T-helper 1 cell treated with Interleukin-12 subunit alpha and Interleukin-12 subunit beta and Interleukin-4 antibody, amounts not matched to agents 30 μg/mL and 1 μg/mL, for 36 hours (primary cell): ENCODE data around the gene PANK4.
"Not testable (repeated sequence)": the region's sequence is repeated elsewhere in the genome, so short reads cannot be mapped to it uniquely, and the experiment has no call there.

Experiments used
- H3K27ac Mint-ChIP-seq: one replicate; pipeline ENCODE4 v1.8.0; 2021; ENCODE audit warnings: mild to moderate bottlenecking, mixed read lengths
- H3K27me3 Mint-ChIP-seq: one replicate; pipeline ENCODE4 v1.8.0; 2021; ENCODE audit warnings: low read depth, mixed read lengths
- H3K36me3 Mint-ChIP-seq: one replicate; pipeline ENCODE4 v1.8.0; 2021; ENCODE audit warnings: low read depth, mixed read lengths
- H3K4me1 Mint-ChIP-seq: one replicate; pipeline ENCODE4 v1.8.0; 2021; ENCODE audit warnings: low read depth, mixed read lengths
- H3K4me3 Mint-ChIP-seq: one replicate; pipeline ENCODE4 v1.8.0; 2021; ENCODE audit warnings: mild to moderate bottlenecking, moderate library complexity, mixed read lengths
- H3K9me3 Mint-ChIP-seq: one replicate; pipeline ENCODE4 v1.8.0; 2021; ENCODE audit warnings: mixed read lengths

The PANK4 gene

GRCh38 chr1:2553871-2554620 is 27.6 kb upstream of the PANK4 start:
- Mint-ChIP-seq H3K9me3 (no peaks in the 10 kb centered on the region), H3K4me1 (peaks cover 23% of the 10 kb centered on the region), H3K4me3 (no peak overlapping the region)

GRCh38 chr1:2553076-2553475 is 26.7 kb upstream of the PANK4 start:
- Mint-ChIP-seq H3K36me3 (peaks cover 16% of the 10 kb centered on the region), H3K4me1 (peaks cover 23% of the 10 kb centered on the region)
- H3K9me3 Mint-ChIP-seq, H3K27ac Mint-ChIP-seq, H3K4me3 Mint-ChIP-seq, H3K27me3 Mint-ChIP-seq: not testable (repeated sequence)

More at GRCh38 chr1:2553871-2554620, 27.6 kb upstream of the PANK4 start:
- peaks cover 22% of the 10 kb centered on the region for H3K36me3 Mint-ChIP-seq
- H3K27me3 Mint-ChIP-seq: no peaks in the 10 kb centered on the region
- peak overlapping the region; percentile 99 for H3K27ac Mint-ChIP-seq

- Mint-ChIP-seq H3K36me3 (peaks cover 12% of the 10 kb centered on the region), H3K9me3 (no peaks in the 10 kb centered on the region), H3K27ac (no peak overlapping the region), H3K4me3 (no peak overlapping the region), H3K27me3 (no peaks in the 10 kb centered on the region), H3K4me1 (peaks cover 28% of the 10 kb centered on the region)
These were observed 25.8 kb upstream of the PANK4 start for GRCh38 chr1:2552189-2552588.

GRCh38 chr1:2551544-2551943 is 25.1 kb upstream of the PANK4 start:
- H3K27ac Mint-ChIP-seq, H3K4me3 Mint-ChIP-seq, H3K27me3 Mint-ChIP-seq, H3K9me3 Mint-ChIP-seq, H3K36me3 Mint-ChIP-seq: not testable (repeated sequence)
- peaks cover 28% of the 10 kb centered on the region for H3K4me1 Mint-ChIP-seq

- H3K4me3 Mint-ChIP-seq, H3K36me3 Mint-ChIP-seq, H3K9me3 Mint-ChIP-seq, H3K27ac Mint-ChIP-seq, H3K27me3 Mint-ChIP-seq: not testable (repeated sequence)
- peaks cover 24% of the 10 kb centered on the region for H3K4me1 Mint-ChIP-seq
These were observed 24.0 kb upstream of the PANK4 start for GRCh38 chr1:2550309-2550861.

GRCh38 chr1:2549367-2550029 is 23.1 kb upstream of the PANK4 start:
- H3K36me3 Mint-ChIP-seq: not testable (repeated sequence)

GRCh38 chr1:2548068-2548589 is 21.7 kb upstream of the PANK4 start:
- no peaks in the 10 kb centered on the region for H3K36me3 Mint-ChIP-seq
- H3K4me3 Mint-ChIP-seq: peak overlapping the region; percentile 92
- H3K27ac Mint-ChIP-seq: peak overlapping the region; percentile 98
- no peaks in the 10 kb centered on the region for H3K27me3 Mint-ChIP-seq
- no peaks in the 10 kb centered on the region for H3K9me3 Mint-ChIP-seq
- peaks cover 13% of the 10 kb centered on the region for H3K4me1 Mint-ChIP-seq

More at GRCh38 chr1:2549367-2550029, 23.1 kb upstream of the PANK4 start:
- H3K27ac Mint-ChIP-seq: peak overlapping the region; percentile 98
- not testable (repeated sequence) for H3K27me3 Mint-ChIP-seq, H3K9me3 Mint-ChIP-seq, H3K4me3 Mint-ChIP-seq
- H3K4me1 Mint-ChIP-seq: peaks cover 18% of the 10 kb centered on the region

GRCh38 chr1:2547210-2548067 is 21.0 kb upstream of the PANK4 start:
- Mint-ChIP-seq H3K4me3 (peak overlapping the region; percentile 92), H3K36me3 (no peaks in the 10 kb centered on the region), H3K9me3 (no peaks in the 10 kb centered on the region), H3K27me3 (no peaks in the 10 kb centered on the region), H3K4me1 (peaks cover 13% of the 10 kb centered on the region), H3K27ac (peak overlapping the region; percentile 98)

- no peaks in the 10 kb centered on the region for H3K9me3 Mint-ChIP-seq
- H3K4me3 Mint-ChIP-seq: peak overlapping the region; percentile 92
- H3K27ac Mint-ChIP-seq: peak overlapping the region; percentile 98
- no peaks in the 10 kb centered on the region for H3K36me3 Mint-ChIP-seq
- peaks cover 13% of the 10 kb centered on the region for H3K4me1 Mint-ChIP-seq
- H3K27me3 Mint-ChIP-seq: peaks cover 6% of the 10 kb centered on the region
These were observed 20.3 kb upstream of the PANK4 start for GRCh38 chr1:2546515-2547209.

GRCh38 chr1:2545754-2546514 is 19.5 kb upstream of the PANK4 start:
- H3K27ac Mint-ChIP-seq: no peak overlapping the region
- peak overlapping the region; percentile 92 for H3K4me3 Mint-ChIP-seq
- H3K9me3 Mint-ChIP-seq: no peaks in the 10 kb centered on the region
- H3K27me3 Mint-ChIP-seq: peaks cover 13% of the 10 kb centered on the region
- H3K4me1 Mint-ChIP-seq: peaks cover 14% of the 10 kb centered on the region
- H3K36me3 Mint-ChIP-seq: no peaks in the 10 kb centered on the region

GRCh38 chr1:2544875-2545640 is 18.7 kb upstream of the PANK4 start:
- Mint-ChIP-seq H3K4me3 (no peak overlapping the region), H3K27ac (no peak overlapping the region), H3K9me3 (no peaks in the 10 kb centered on the region), H3K36me3 (no peaks in the 10 kb centered on the region), H3K4me1 (peaks cover 14% of the 10 kb centered on the region), H3K27me3 (peaks cover 14% of the 10 kb centered on the region)

- Mint-ChIP-seq H3K9me3 (no peaks in the 10 kb centered on the region), H3K27ac (no peak overlapping the region), H3K36me3 (no peaks in the 10 kb centered on the region), H3K4me3 (no peak overlapping the region), H3K4me1 (peaks cover 13% of the 10 kb centered on the region), H3K27me3 (peaks cover 18% of the 10 kb centered on the region)
These were observed 17.9 kb upstream of the PANK4 start for GRCh38 chr1:2544093-2544874.
